Prostate gland (tissue), 2 donors: ENCODE data around the gene NKAIN4.

Experiments
- POLR2A ChIP-seq: fragments of 450-650 bp; IDR thresholded peaks from one replicate; pipeline ENCODE4 v1.6.1; 2016; ENCODE audit warnings: antibody characterized with exemption, mild to moderate bottlenecking
- TF ChIP-seq, protein P1 (sequence below), 4 experiments: fragments of 200-600 bp in 2 of 4; fragments of 450-650 bp in 2 of 4; sonication (generic) in 2 of 4; IDR thresholded peaks; 1 replicate in 3 of 4; 2 replicates in 1 of 4; pipeline ENCODE4 v1.5.1; 2016 to 2019; ENCODE audit warnings: antibody characterized with exemption in 4 of 4, mild to moderate bottlenecking in 2 of 4, moderate library complexity in 2 of 4

GRCh38 chr20:63219447-63219821 is 34.8 kb downstream of the NKAIN4 start:
- TF ChIP-seq POLR2A, result no peak
- TF ChIP-seq, protein P1, sequence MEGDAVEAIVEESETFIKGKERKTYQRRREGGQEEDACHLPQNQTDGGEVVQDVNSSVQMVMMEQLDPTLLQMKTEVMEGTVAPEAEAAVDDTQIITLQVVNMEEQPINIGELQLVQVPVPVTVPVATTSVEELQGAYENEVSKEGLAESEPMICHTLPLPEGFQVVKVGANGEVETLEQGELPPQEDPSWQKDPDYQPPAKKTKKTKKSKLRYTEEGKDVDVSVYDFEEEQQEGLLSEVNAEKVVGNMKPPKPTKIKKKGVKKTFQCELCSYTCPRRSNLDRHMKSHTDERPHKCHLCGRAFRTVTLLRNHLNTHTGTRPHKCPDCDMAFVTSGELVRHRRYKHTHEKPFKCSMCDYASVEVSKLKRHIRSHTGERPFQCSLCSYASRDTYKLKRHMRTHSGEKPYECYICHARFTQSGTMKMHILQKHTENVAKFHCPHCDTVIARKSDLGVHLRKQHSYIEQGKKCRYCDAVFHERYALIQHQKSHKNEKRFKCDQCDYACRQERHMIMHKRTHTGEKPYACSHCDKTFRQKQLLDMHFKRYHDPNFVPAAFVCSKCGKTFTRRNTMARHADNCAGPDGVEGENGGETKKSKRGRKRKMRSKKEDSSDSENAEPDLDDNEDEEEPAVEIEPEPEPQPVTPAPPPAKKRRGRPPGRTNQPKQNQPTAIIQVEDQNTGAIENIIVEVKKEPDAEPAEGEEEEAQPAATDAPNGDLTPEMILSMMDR (IDR thresholded peaks at IDR 0.05), result no peak
